ENCODE measurements around the gene CTSL.

Gene CTSL

DNA sequence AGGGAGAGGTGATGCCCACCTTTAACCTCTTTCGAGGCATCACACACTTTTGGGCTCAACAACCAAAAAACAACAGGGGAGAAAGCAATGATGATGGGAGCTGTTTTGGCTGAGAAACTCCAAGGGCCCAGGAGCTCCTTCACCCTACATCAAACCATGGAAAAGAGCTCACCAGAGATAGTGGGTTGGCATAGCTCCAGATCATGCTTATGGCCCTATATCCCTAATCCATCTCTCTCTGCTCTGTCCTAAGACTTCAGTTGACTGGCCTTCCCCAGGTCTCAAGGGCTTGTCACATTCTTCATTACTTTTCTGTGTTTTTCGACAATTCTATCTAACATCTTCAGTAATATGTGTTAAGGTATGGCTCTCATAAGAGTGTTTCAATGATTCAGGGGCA, 5.7 kb upstream of the CTSL start:
- WGBS, 2 experiments: 90 to 100% methylated on average over 1 of the region's 2 CpGs
- H3K9me3 ChIP-seq (ENCODE audit: control insufficient read depth, low read length): no peaks in the 10 kb centered on the region
- H3K36me3 ChIP-seq (ENCODE audit: control insufficient read depth, insufficient read depth, low read length): no peaks in the 10 kb centered on the region
- no peaks in the 10 kb centered on the region for H3K4me1 ChIP-seq (ENCODE audit: control insufficient read depth, insufficient read depth, low read length)
- no peak overlapping the region for H3K27ac ChIP-seq (ENCODE audit: insufficient read depth, low read depth, low read length, poor library complexity, severe bottlenecking)
- peaks cover 6% of the 10 kb centered on the region for H3K27me3 ChIP-seq (ENCODE audit: control insufficient read depth, insufficient read depth, low read length, poor library complexity, severe bottlenecking)
- H3K4me3 ChIP-seq (ENCODE audit: insufficient read depth, low read depth, low read length): no peak overlapping the region

DNA sequence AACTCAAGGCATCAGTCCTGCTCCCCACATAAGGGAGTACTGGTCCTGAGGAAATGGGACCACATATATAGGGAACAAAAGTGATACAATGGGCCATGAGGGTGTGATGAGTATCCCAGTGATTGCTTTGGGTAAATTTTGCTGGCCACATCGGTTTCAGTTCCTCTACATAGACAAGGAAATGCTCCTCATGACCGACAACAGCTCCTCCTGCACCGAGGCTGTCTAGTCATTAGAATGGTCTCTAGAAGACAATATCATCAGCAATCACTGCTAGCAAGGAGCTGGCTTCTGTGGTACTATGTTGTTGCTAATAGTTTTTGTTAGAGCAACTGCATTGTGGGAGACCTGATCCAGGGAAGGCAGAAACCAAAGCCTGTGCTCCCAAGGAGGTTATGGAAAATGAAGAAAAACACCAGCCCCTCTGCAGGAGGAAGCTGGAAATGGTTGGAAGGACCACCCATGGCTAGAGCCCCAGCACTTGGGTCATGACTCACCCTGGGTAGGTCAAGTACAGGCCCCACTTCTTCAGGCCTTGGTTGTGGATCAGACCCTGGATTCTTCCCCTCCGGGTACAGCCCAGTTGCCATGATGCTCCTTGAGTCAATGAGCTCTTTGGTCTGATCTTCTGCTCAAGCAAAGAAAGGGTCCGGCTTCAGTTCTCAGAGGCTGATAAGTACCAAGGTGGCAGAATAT, 3.4 kb upstream of the CTSL start:
- Histone ChIP-seq H3K27ac (ENCODE audit: insufficient read depth, low read depth, low read length, poor library complexity, severe bottlenecking) (no peak overlapping the region), H3K27me3 (ENCODE audit: control insufficient read depth, insufficient read depth, low read length, poor library complexity, severe bottlenecking) (peaks cover 15% of the 10 kb centered on the region), H3K4me1 (ENCODE audit: control insufficient read depth, insufficient read depth, low read length) (no peaks in the 10 kb centered on the region), H3K4me3 (ENCODE audit: insufficient read depth, low read depth, low read length) (no peak overlapping the region), H3K36me3 (ENCODE audit: control insufficient read depth, insufficient read depth, low read length) (no peaks in the 10 kb centered on the region), H3K9me3 (ENCODE audit: control insufficient read depth, low read length) (no peaks in the 10 kb centered on the region)
- WGBS, 2 experiments: 89 to 95% methylated on average over 5 of the region's 5 CpGs

DNA sequence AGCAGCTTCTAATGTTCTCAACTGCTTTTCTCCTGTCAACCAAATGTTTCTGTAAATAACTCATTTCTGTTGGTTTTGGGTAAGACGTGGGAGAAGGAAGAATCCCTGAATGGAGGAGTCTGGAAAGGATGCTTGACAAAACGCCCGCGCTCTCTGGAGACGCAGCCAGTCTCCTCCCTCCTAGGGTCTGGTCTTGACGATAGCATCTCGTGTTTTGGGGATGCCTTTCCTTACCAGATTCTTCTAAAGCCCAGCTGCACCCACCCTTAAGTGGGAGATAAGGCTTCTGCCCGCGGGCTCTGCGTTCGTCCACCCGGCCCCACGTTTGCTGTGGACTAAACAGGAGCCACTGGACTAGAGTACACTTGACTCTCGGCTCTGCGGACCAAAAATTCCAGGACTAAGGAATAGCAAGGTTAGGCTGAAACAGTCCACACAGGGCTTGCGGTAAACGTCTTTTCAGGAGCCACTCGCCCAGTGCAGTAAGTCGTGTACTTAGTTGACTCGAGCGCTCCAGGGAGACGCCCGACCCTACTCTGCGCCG, 491 bp upstream of the CTSL start:
- H3K27me3 ChIP-seq (ENCODE audit: control insufficient read depth, insufficient read depth, low read length, poor library complexity, severe bottlenecking): peaks cover 15% of the 10 kb centered on the region
- no peaks in the 10 kb centered on the region for H3K9me3 ChIP-seq (ENCODE audit: control insufficient read depth, low read length)
- peak overlapping the region; percentile 63 for H3K4me3 ChIP-seq (ENCODE audit: insufficient read depth, low read depth, low read length)
- H3K4me1 ChIP-seq (ENCODE audit: control insufficient read depth, insufficient read depth, low read length): no peaks in the 10 kb centered on the region
- no peaks in the 10 kb centered on the region for H3K36me3 ChIP-seq (ENCODE audit: control insufficient read depth, insufficient read depth, low read length)
- WGBS, 2 experiments: 1 to 2% methylated on average over 25 of the region's 25 CpGs
- H3K27ac ChIP-seq (ENCODE audit: insufficient read depth, low read depth, low read length, poor library complexity, severe bottlenecking): no peak overlapping the region

- Histone ChIP-seq H3K27ac (ENCODE audit: insufficient read depth, low read depth, low read length, poor library complexity, severe bottlenecking) (no peak overlapping the region), H3K36me3 (ENCODE audit: control insufficient read depth, insufficient read depth, low read length) (no peaks in the 10 kb centered on the region), H3K9me3 (ENCODE audit: control insufficient read depth, low read length) (no peaks in the 10 kb centered on the region), H3K4me3 (ENCODE audit: insufficient read depth, low read depth, low read length) (no peak overlapping the region), H3K27me3 (ENCODE audit: control insufficient read depth, insufficient read depth, low read length, poor library complexity, severe bottlenecking) (peaks cover 15% of the 10 kb centered on the region), H3K4me1 (ENCODE audit: control insufficient read depth, insufficient read depth, low read length) (no peaks in the 10 kb centered on the region)
- WGBS, 2 experiments: 90% methylated on average over 1 of the region's 2 CpGs
These were observed 3.3 kb downstream of the CTSL start for GRCh38 chr9:87729246-87729645.

DNA sequence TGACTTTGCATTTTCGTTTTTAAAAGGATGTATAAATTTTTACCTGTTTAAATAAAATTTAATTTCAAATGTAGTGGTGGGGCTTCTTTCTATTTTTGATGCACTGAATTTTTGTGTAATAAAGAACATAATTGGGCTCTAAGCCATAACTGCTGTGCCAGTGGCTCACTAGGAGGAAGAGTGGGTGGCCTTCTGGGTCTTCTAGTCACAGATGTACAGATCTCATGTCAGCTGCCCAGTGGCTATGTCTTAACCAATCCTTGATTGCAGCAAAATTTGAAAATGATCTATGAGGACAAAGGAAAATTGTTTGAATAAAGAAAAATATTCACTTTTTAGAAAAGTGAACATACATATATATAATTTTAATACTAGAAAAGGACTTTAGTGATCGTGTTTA, 5.4 kb downstream of the CTSL start:
- H3K27ac ChIP-seq (ENCODE audit: insufficient read depth, low read depth, low read length, poor library complexity, severe bottlenecking): no peak overlapping the region
- H3K36me3 ChIP-seq (ENCODE audit: control insufficient read depth, insufficient read depth, low read length): no peaks in the 10 kb centered on the region
- no peaks in the 10 kb centered on the region for H3K9me3 ChIP-seq (ENCODE audit: control insufficient read depth, low read length)
- H3K27me3 ChIP-seq (ENCODE audit: control insufficient read depth, insufficient read depth, low read length, poor library complexity, severe bottlenecking): no peaks in the 10 kb centered on the region
- 89 to 100% methylated on average over 1 of the region's 2 CpGs for WGBS, 2 experiments
- no peak overlapping the region for H3K4me3 ChIP-seq (ENCODE audit: insufficient read depth, low read depth, low read length)
- H3K4me1 ChIP-seq (ENCODE audit: control insufficient read depth, insufficient read depth, low read length): no peaks in the 10 kb centered on the region

- H3K4me3 ChIP-seq (ENCODE audit: insufficient read depth, low read depth, low read length): no peak overlapping the region
- 100% methylated on average over 1 of the region's 1 CpG; no CpG with 5 or more reads in 1 of the 2 experiments for WGBS, 2 experiments
- no peaks in the 10 kb centered on the region for H3K4me1 ChIP-seq (ENCODE audit: control insufficient read depth, insufficient read depth, low read length)
- H3K27me3 ChIP-seq (ENCODE audit: control insufficient read depth, insufficient read depth, low read length, poor library complexity, severe bottlenecking): no peaks in the 10 kb centered on the region
- H3K36me3 ChIP-seq (ENCODE audit: control insufficient read depth, insufficient read depth, low read length): no peaks in the 10 kb centered on the region
- no peaks in the 10 kb centered on the region for H3K9me3 ChIP-seq (ENCODE audit: control insufficient read depth, low read length)
- H3K27ac ChIP-seq (ENCODE audit: insufficient read depth, low read depth, low read length, poor library complexity, severe bottlenecking): no peak overlapping the region
These were observed 6.4 kb downstream of the CTSL start for GRCh38 chr9:87732344-87732743.

- no peaks in the 10 kb centered on the region for H3K27me3 ChIP-seq (ENCODE audit: control insufficient read depth, insufficient read depth, low read length, poor library complexity, severe bottlenecking)
- no peaks in the 10 kb centered on the region for H3K9me3 ChIP-seq (ENCODE audit: control insufficient read depth, low read length)
- H3K27ac ChIP-seq (ENCODE audit: insufficient read depth, low read depth, low read length, poor library complexity, severe bottlenecking): no peak overlapping the region
- H3K4me3 ChIP-seq (ENCODE audit: insufficient read depth, low read depth, low read length): no peak overlapping the region
- H3K36me3 ChIP-seq (ENCODE audit: control insufficient read depth, insufficient read depth, low read length): no peaks in the 10 kb centered on the region
- H3K4me1 ChIP-seq (ENCODE audit: control insufficient read depth, insufficient read depth, low read length): no peaks in the 10 kb centered on the region
- 90 to 93% methylated on average over 3 of the region's 3 CpGs for WGBS, 2 experiments
These were observed 6.8 kb downstream of the CTSL start for GRCh38 chr9:87732756-87733155.

DNA sequence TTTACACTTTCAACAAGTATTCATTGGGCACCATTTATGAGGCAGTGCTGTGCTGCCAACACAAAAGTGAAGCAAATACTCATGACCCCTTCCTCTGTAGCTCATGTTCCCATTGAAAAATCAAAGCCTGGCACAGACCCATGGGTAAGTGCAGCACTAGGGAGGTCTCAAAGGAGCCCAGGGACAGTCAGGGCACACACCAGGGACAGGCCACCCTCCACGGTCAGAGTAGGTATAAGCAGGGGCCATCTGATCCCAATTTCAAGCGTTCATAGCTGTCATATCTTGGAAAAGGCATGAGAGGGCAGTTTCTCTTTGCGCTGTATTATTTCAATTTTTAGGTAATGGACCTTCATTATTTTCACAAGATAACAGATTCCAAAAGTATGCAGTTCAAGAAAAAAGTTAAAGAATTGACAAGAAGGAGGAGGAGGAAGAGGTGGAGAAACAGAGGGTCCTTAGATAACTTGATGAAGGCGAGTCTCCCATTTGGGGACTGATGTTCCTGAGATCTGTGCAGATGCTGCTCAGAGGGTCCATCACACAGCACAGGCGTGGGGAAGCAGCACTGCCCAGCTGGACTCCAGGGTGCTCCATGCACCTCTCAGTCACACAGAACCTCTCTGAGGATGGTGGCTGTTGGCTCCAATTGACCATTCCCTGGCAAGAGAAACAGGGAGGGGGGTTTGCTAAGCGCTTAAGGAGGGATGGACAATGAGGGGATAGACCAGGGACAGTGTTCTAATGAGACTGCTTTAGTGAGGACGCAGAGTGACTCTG, 7.5 kb downstream of the CTSL start:
- Histone ChIP-seq H3K4me1 (ENCODE audit: control insufficient read depth, insufficient read depth, low read length) (no peaks in the 10 kb centered on the region), H3K4me3 (ENCODE audit: insufficient read depth, low read depth, low read length) (no peak overlapping the region), H3K9me3 (ENCODE audit: control insufficient read depth, low read length) (peaks cover 2% of the 10 kb centered on the region), H3K36me3 (ENCODE audit: control insufficient read depth, insufficient read depth, low read length) (no peaks in the 10 kb centered on the region), H3K27me3 (ENCODE audit: control insufficient read depth, insufficient read depth, low read length, poor library complexity, severe bottlenecking) (no peaks in the 10 kb centered on the region), H3K27ac (ENCODE audit: insufficient read depth, low read depth, low read length, poor library complexity, severe bottlenecking) (no peak overlapping the region)
- 93 to 94% methylated on average over 6 to 7 of the region's 7 CpGs for WGBS, 2 experiments

- H3K36me3 ChIP-seq (ENCODE audit: control insufficient read depth, insufficient read depth, low read length): no peaks in the 10 kb centered on the region
- WGBS, 2 experiments: 86 to 100% methylated on average over 2 of the region's 2 CpGs
These were observed 8.2 kb downstream of the CTSL start for GRCh38 chr9:87734106-87734505.

GRCh38 chr9:87739546-87739945, 13.6 kb downstream of the CTSL start:
- Histone ChIP-seq H3K4me1 (ENCODE audit: control insufficient read depth, insufficient read depth, low read length) (peaks cover 6% of the 10 kb centered on the region), H3K27me3 (ENCODE audit: control insufficient read depth, insufficient read depth, low read length, poor library complexity, severe bottlenecking) (no peaks in the 10 kb centered on the region), H3K9me3 (ENCODE audit: control insufficient read depth, low read length) (peaks cover 2% of the 10 kb centered on the region), H3K36me3 (ENCODE audit: control insufficient read depth, insufficient read depth, low read length) (no peaks in the 10 kb centered on the region), H3K27ac (ENCODE audit: insufficient read depth, low read depth, low read length, poor library complexity, severe bottlenecking) (no peak overlapping the region), H3K4me3 (ENCODE audit: insufficient read depth, low read depth, low read length) (no peak overlapping the region)
- 89 to 94% methylated on average over 3 of the region's 3 CpGs for WGBS, 2 experiments

More at GRCh38 chr9:87734106-87734505, 8.2 kb downstream of the CTSL start:
- no peaks in the 10 kb centered on the region for H3K4me1 ChIP-seq (ENCODE audit: control insufficient read depth, insufficient read depth, low read length)
- H3K9me3 ChIP-seq (ENCODE audit: control insufficient read depth, low read length): peaks cover 2% of the 10 kb centered on the region
- no peaks in the 10 kb centered on the region for H3K27me3 ChIP-seq (ENCODE audit: control insufficient read depth, insufficient read depth, low read length, poor library complexity, severe bottlenecking)
- no peak overlapping the region for H3K4me3 ChIP-seq (ENCODE audit: insufficient read depth, low read depth, low read length)
- H3K27ac ChIP-seq (ENCODE audit: insufficient read depth, low read depth, low read length, poor library complexity, severe bottlenecking): no peak overlapping the region

Measured in ectodermal cell (in vitro differentiated cells).